SK-N-SH (cell line): Measurements from ENCODE around the gene DTX2. TPM values are rescaled to one million over a fixed set of nuclear protein-coding genes. Genes with fewer than 3 reads are reported as not detected.
"Not testable (repeated sequence)": the region's sequence is repeated elsewhere in the genome, so short reads cannot be mapped to it uniquely, and the experiment has no call there.

Experiments used
- CTCF ChIA-PET: fragments of 300-600, 350-600 bp; formaldehyde crosslinking; extraction: SDS; loops from one replicate; lab custom pipeline; 2021; lab: Yijun Ruan, JAX
- POLR2A ChIA-PET: fragments of 350-600 bp; sonication (Branson Sonifier 250); formaldehyde crosslinking; extraction: SDS; loops from one replicate; lab custom pipeline; 2020; ENCODE audit warnings: antibody characterized with exemption, inconsistent platforms; lab: Yijun Ruan, JAX
- DNase-seq: peaks from one replicate; pipeline ENCODE4 v3.0.0; 2012
- H2AFZ ChIP-seq: fragments of 200-600 bp; sonication (generic); 2 replicates; pipeline ENCODE4 v1.8.1; 2016; ENCODE audit warnings: antibody characterized with exemption, mild to moderate bottlenecking, low read depth
- H3F3A ChIP-seq: fragments of 200-600 bp; sonication (generic); replicated peaks from 2 replicates; pipeline ENCODE3; 2016; ENCODE audit warnings: antibody characterized with exemption, mild to moderate bottlenecking; ENCODE audit not compliant: insufficient read depth
- H3K27ac ChIP-seq, 2 experiments: fragments of 200-500 bp in 1 of 2; fragments of 200-600 bp in 1 of 2; sonication (Bioruptor generic) in 1 of 2; sonication (generic), shearing (Covaris generic) in 1 of 2; 2 replicates each; pipeline versions ENCODE4 v1.5.1 to v1.6.1; 2014 to 2016; ENCODE audit warnings: low read depth in 2 of 2, inconsistent platforms in 1 of 2, low read length in 1 of 2, mild to moderate bottlenecking in 1 of 2, mixed read lengths in 1 of 2
- H3K27me3 ChIP-seq: fragments of 200-600 bp; sonication (generic), shearing (Covaris generic); 2 replicates; pipeline ENCODE4 v1.6.1; 2016; ENCODE audit warnings: mixed run types; ENCODE audit not compliant: insufficient read depth
- H3K36me3 ChIP-seq, 2 experiments: fragments of 200-500 bp in 1 of 2; fragments of 200-600 bp in 1 of 2; sonication (Bioruptor generic) in 1 of 2; sonication (generic) in 1 of 2; replicated peaks in 1 of 2; 2 replicates each; pipeline versions ENCODE3 to v1.5.1; 2014 to 2016; ENCODE audit warnings: low read length in 1 of 2, mild to moderate bottlenecking in 1 of 2; ENCODE audit not compliant: insufficient read depth in 2 of 2, control insufficient read depth in 1 of 2
- H3K4me1 ChIP-seq, 2 experiments: fragments of 200-500 bp in 1 of 2; fragments of 200-600 bp in 1 of 2; sonication (Bioruptor generic) in 1 of 2; sonication (generic), shearing (Covaris generic) in 1 of 2; 2 replicates each; pipeline versions ENCODE4 v1.5.1 to v1.6.1; 2014 to 2016; ENCODE audit warnings: low read depth in 1 of 2, low read length in 1 of 2, mixed run types in 1 of 2; ENCODE audit not compliant: insufficient read depth in 2 of 2, control insufficient read depth in 1 of 2
- H3K4me2 ChIP-seq: fragments of 200-600 bp; sonication (generic), shearing (Covaris generic); 2 replicates; pipeline ENCODE4 v1.6.1; 2017; ENCODE audit warnings: mixed run types
- H3K4me3 ChIP-seq, 2 experiments: fragments of 200-500 bp in 1 of 2; fragments of 200-600 bp in 1 of 2; sonication (Bioruptor generic) in 1 of 2; sonication (generic), shearing (Covaris generic) in 1 of 2; 2 replicates each; pipeline versions ENCODE4 v1.5.1 to v1.8.1; 2014 to 2016; ENCODE audit warnings: low read depth in 2 of 2, inconsistent platforms in 1 of 2, low read length in 1 of 2, mild to moderate bottlenecking in 1 of 2, mixed read lengths in 1 of 2, moderate library complexity in 1 of 2
- H3K79me2 ChIP-seq: fragments of 200-600 bp; sonication (generic); 2 replicates; pipeline ENCODE4 v1.8.1; 2017; ENCODE audit warnings: mild to moderate bottlenecking; ENCODE audit not compliant: insufficient read depth
- H3K9ac ChIP-seq: fragments of 200-600 bp; sonication (generic); 2 replicates; pipeline ENCODE4 v1.6.1; 2017; ENCODE audit warnings: mixed run types
- H3K9me2 ChIP-seq: fragments of 200-600 bp; sonication (generic); 2 replicates; pipeline ENCODE4 v1.6.1; 2017; ENCODE audit warnings: mixed run types
- H3K9me3 ChIP-seq: fragments of 200-600 bp; sonication (generic); 2 replicates; pipeline ENCODE4 v1.6.1; 2017; ENCODE audit warnings: mixed run types, mild to moderate bottlenecking, moderate library complexity
- H4K20me1 ChIP-seq: fragments of 200-600 bp; sonication (generic); 2 replicates; pipeline ENCODE4 v1.6.1; 2017; ENCODE audit warnings: mild to moderate bottlenecking, mixed run types; ENCODE audit not compliant: insufficient read depth
- WGBS: methylation state at CpG from one replicate; pipeline ENCODE4 v1.1.6; 2017; ENCODE audit warnings: low lambda C conversion rate; 5-methylcytosine and 5-hydroxymethylcytosine counted together
- polyA plus RNA-seq, 3 experiments: library from polyadenylated mRNA; depleted of rRNA; stranded (reverse); fragments of >200 nt; gene quantifications; 2 replicates each; pipeline ENCODE4 v1.2.3, GENCODE V29; 2012
- TF ChIP-seq, protein P1 (sequence below): IDR thresholded peaks from 2 replicates; pipeline ENCODE4 v1.4.0; 2012; ENCODE audit warnings: low read depth

The DTX2 gene
- polyA plus RNA-seq, 1 of the 3 experiments (the other 2 are of a cell fraction) = 7.6 TPM

DNA sequence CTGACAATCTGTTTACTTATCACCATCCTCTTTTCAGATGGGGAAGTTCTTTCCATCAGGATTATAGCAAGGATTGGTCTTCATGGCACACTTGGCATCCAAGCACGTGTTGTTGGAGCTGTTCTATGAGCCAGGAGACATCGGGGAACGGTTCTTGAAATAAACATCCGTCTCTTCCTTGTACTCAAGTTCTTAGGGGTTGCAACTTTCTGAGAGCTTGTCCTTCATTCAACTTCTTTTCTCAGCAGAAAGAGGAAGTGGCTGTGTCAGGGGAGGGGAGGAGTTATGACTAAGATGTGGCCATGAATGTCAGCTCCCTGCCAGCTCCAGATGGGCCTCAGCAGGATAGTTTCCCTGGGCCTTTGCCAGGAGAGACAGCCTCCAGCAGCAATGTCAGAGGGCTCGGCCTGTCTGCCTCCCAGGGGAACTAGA is 15.9 kb upstream of the DTX2 start:
- H3K9me2 ChIP-seq, POLR2A ChIA-PET, DNase-seq, H3K9me3 ChIP-seq, H3K79me2 ChIP-seq, H3K4me3 ChIP-seq, H3K27me3 ChIP-seq, CTCF ChIA-PET, H4K20me1 ChIP-seq, H3K36me3 ChIP-seq, H3F3A ChIP-seq, H3K4me1 ChIP-seq: not testable (repeated sequence)
- 25% methylated on average over 4 of the region's 5 CpGs for WGBS
- Histone ChIP-seq H2AFZ (peak overlapping the region; percentile 91; the same call in 1 of the 2 replicates), H3K9ac (peak overlapping the region; percentile 47), H3K27ac (peak overlapping the region; percentile 69 to 73), H3K4me2 (peak overlapping the region; percentile 60)
- TF ChIP-seq, protein P1, sequence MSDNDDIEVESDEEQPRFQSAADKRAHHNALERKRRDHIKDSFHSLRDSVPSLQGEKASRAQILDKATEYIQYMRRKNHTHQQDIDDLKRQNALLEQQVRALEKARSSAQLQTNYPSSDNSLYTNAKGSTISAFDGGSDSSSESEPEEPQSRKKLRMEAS = 0 out of 2 replicates have a peak, but pooled peaks have one; percentile 32

DNA sequence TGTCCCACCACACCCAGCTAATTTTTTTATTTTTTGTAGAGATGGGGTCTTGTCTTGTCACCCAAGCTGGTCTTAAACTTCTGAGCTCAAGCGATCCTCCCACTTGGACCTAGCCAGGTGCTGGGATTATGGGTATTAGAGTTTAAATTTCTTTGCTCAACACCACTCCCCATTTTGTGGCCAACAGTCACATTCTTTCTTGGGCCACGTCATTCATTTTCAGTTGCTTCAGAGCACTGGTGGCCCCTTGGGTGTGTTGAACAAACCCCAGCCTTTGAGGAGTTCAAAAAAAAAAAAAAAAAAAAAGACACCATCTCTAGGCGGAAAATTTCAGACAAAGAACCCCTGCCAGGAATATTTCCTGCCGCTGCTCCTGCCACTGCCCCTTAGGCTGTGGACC is 4.5 kb upstream of the DTX2 start:
- H2AFZ ChIP-seq, H3K9me3 ChIP-seq, H4K20me1 ChIP-seq, POLR2A ChIA-PET, H3K79me2 ChIP-seq, H3K27me3 ChIP-seq, H3F3A ChIP-seq, H3K9ac ChIP-seq, H3K4me3 ChIP-seq, H3K36me3 ChIP-seq, CTCF ChIA-PET, H3K27ac ChIP-seq, H3K4me1 ChIP-seq, H3K4me2 ChIP-seq, H3K9me2 ChIP-seq, DNase-seq: not testable (repeated sequence)
- no CpG with 5 or more reads among the region's 4 CpGs for WGBS

DNA sequence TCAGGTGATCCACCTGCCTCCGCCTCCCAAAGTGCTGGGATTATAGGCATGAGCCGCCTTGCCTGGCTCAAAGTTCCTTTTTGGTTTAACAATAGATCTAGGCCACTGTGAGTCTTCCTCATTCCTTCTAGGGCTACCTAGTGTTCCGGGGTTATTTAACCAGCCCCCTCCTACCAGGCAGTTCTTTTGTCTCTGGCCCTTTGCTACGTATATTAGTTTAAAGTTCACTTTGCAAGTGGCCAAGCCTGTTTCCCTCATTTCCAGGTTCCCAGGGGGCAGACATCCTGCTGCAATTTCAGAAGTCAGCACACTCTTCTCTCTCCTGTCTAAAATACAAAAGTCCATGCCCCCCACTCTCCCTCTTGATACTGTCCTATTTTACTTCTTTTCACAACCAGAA is 3.0 kb upstream of the DTX2 start:
- H3K9ac ChIP-seq, H3K36me3 ChIP-seq, CTCF ChIA-PET, POLR2A ChIA-PET, H3K27me3 ChIP-seq, H3K27ac ChIP-seq, H3K4me1 ChIP-seq, H3K9me2 ChIP-seq, H3K4me2 ChIP-seq, H3F3A ChIP-seq, H4K20me1 ChIP-seq, H2AFZ ChIP-seq, H3K4me3 ChIP-seq, H3K79me2 ChIP-seq, DNase-seq, H3K9me3 ChIP-seq: not testable (repeated sequence)
- 63% methylated on average over 2 of the region's 4 CpGs for WGBS

DNA sequence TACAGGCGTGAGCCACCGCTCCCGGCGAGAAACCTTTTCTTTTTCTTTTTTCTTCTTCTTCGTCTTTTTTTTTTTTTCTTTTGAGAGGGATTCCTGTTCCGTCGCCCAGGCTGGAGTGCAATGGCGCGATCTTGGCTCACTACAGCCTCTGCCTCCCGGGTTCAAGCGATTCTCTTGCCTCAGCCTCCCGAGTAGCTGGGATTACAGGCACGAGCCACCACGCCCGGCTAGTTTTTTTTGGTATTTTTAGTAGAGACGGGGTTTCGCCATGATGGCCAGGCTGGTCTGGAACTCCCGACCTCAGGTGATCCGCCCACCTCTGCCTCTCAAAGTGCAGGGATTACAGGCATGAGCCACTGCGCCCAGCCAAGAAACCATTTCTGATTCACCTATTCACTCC is 742 bp upstream of the DTX2 start:
- H3K9ac ChIP-seq, H3K4me2 ChIP-seq, CTCF ChIA-PET, H3K4me3 ChIP-seq, H3K27me3 ChIP-seq, H3K9me2 ChIP-seq, POLR2A ChIA-PET, H3K27ac ChIP-seq, H3K79me2 ChIP-seq, H3F3A ChIP-seq, H2AFZ ChIP-seq, H4K20me1 ChIP-seq, H3K4me1 ChIP-seq, DNase-seq, H3K9me3 ChIP-seq, H3K36me3 ChIP-seq: not testable (repeated sequence)
- 64% methylated on average over 15 of the region's 20 CpGs for WGBS

DNA sequence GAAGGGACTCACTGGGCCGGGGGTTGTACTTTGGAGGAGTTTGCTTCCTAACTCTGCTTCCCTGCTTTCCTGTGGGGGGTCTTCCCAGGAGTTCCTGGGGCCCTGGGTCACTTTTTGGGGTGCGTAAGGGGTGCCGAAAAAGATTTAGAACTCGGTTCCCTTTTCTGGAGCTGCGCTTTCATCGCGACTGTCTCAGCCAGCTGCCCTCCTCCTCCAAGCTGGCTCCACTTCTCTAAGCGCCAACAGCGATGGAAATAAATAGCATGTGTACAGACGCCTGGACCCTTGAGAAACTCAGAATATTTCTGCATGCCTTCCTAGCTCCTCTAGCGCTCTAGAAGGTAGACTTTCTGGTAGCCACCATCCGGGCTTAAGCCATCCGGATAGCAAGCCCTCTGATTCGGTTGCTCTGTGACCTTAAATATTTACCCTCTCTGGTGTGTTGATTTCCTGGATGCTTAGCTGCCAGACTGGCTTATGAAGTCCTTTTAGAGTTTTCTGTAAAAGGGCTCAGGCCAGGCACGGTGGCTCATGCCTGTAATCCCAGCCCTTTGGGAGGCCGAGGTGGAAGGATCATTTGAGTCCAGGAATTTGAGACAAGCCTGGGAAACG is 868 bp downstream of the DTX2 start:
- POLR2A ChIA-PET, H3K4me3 ChIP-seq, CTCF ChIA-PET, H3K4me2 ChIP-seq, H3K9me2 ChIP-seq, H3K27me3 ChIP-seq, DNase-seq, H3K27ac ChIP-seq, H3K79me2 ChIP-seq, H3K9ac ChIP-seq, H3K4me1 ChIP-seq, H3K36me3 ChIP-seq, H3F3A ChIP-seq, H4K20me1 ChIP-seq, H3K9me3 ChIP-seq, H2AFZ ChIP-seq: not testable (repeated sequence)
- WGBS = no CpG with 5 or more reads among the region's 17 CpGs

DNA sequence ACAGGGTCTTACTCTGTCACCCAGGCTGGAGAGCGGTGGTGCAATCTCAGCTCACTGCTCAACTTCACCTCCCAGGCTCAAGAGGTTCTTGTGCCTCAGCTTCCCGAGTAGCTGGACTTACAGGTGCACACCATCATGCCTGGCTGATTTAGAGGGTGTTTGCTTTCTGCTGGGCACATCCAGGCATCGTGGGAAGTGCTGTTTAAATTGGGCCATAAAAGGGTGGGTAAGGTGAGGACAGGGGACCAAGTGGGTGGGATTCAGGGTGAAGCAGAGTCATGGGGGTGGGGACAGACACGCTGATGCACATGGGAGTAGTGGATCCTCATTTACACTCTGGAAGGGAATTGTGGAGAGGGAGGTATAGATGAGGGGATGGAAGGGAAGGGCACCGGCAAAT is 3.5 kb downstream of the DTX2 start:
- H3K4me3 ChIP-seq, H3K79me2 ChIP-seq, CTCF ChIA-PET, H3K9ac ChIP-seq, POLR2A ChIA-PET, H3K9me2 ChIP-seq, H3K27ac ChIP-seq, H3K9me3 ChIP-seq, H3F3A ChIP-seq, H3K4me2 ChIP-seq, DNase-seq, H2AFZ ChIP-seq, H4K20me1 ChIP-seq, H3K27me3 ChIP-seq, H3K4me1 ChIP-seq, H3K36me3 ChIP-seq: not testable (repeated sequence)
- WGBS = 92% methylated on average over 5 of the region's 5 CpGs
